K562 (cell line): ENCODE data around the gene ECI2. TPM values are rescaled to one million over a fixed set of nuclear protein-coding genes. Genes with fewer than 3 reads are reported as not detected.

Experiments used
- ATAC-seq: fragments of 200-7000 bp; cut with Tn5 transposase; 3 replicates; pipeline ENCODE4 v1.9.1; 2020; ENCODE audit warnings: moderate library complexity
- BruUV-seq: library from RNA; stranded (reverse); fragments of 400-500 nt; replicated peaks from 2 replicates; lab custom pipeline; 2021; lab: Mats Ljungman, UMichigan
- CTCF ChIA-PET: fragments of 300-600 bp; formaldehyde crosslinking; extraction: SDS; loops from one replicate; lab custom pipeline; 2021; ENCODE audit warnings: low intra/inter-chr PET ratio; lab: Yijun Ruan, JAX
- POLR2A ChIA-PET: fragments of 300-600, 350-650 bp; sonication (Branson Sonifier 250); formaldehyde crosslinking; extraction: SDS; loops from one replicate; lab custom pipeline; 2021; ENCODE audit warnings: antibody characterized with exemption, inconsistent platforms; lab: Yijun Ruan, JAX
- DNase-seq, 4 experiments: peaks; one replicate each; pipeline versions ENCODE4 v3.0.0 to v3.0.0-alpha.2; 2011 to 2018; ENCODE audit warnings: low spot score in 3 of 4, mixed read lengths in 3 of 4; ENCODE audit errors: extremely low read depth in 1 of 4
- FAIRE-seq: peaks from 2 replicates; lab custom pipeline; 2011; peaks lifted over from hg19 to GRCh38; lab: Jason Lieb, UNC
- H2AFZ ChIP-seq: 2 replicates; pipeline ENCODE4 v1.6.0; 2011; ENCODE audit warnings: low read depth, low read length, control low read depth, inconsistent platforms
- H3K27ac ChIP-seq: fragments of 200-600 bp; 3 replicates; pipeline ENCODE4 v1.8.0; 2011; ENCODE audit warnings: low read depth, mild to moderate bottlenecking, control low read depth, inconsistent platforms, low read length, moderate library complexity, mixed read lengths; ENCODE audit errors: extremely low read depth
- H3K27me3 ChIP-seq, 2 experiments: fragments of 300-600 bp in 1 of 2; 2 replicates in 1 of 2; 3 replicates in 1 of 2; pipeline versions ENCODE4 v1.6.0 to v1.8.0; 2011; ENCODE audit warnings: inconsistent platforms in 2 of 2, low read length in 2 of 2, mild to moderate bottlenecking in 1 of 2, mixed read lengths in 1 of 2, moderate library complexity in 1 of 2; ENCODE audit not compliant: control insufficient read depth in 2 of 2, insufficient read depth in 2 of 2
- H3K36me3 ChIP-seq: fragments of 300-600 bp; 3 replicates; pipeline ENCODE4 v1.8.0; 2011; ENCODE audit warnings: mild to moderate bottlenecking, low read length, inconsistent platforms; ENCODE audit not compliant: control insufficient read depth, insufficient read depth
- H3K4me1 ChIP-seq, 2 experiments: fragments of 200-600 bp in 1 of 2; replicated peaks in 1 of 2; 2 replicates in 1 of 2; 3 replicates in 1 of 2; pipeline versions ENCODE4 v1.5.1 to v1.8.0; 2011; ENCODE audit warnings: inconsistent platforms in 2 of 2, low read length in 2 of 2, mild to moderate bottlenecking in 1 of 2, mixed read lengths in 1 of 2, moderate library complexity in 1 of 2; ENCODE audit not compliant: control insufficient read depth in 2 of 2, insufficient read depth in 2 of 2
- H3K4me2 ChIP-seq: 2 replicates; pipeline ENCODE4 v1.6.1; 2011; ENCODE audit warnings: low read length, control low read depth, inconsistent platforms, mixed read lengths; ENCODE audit not compliant: insufficient read depth
- H3K4me3 ChIP-seq: fragments of 200-600 bp; sonication (generic), shearing (Covaris generic); 2 replicates; pipeline ENCODE4 v1.5.1; 2016; ENCODE audit warnings: control low read depth, inconsistent platforms
- H3K79me2 ChIP-seq: fragments of 200-600 bp; 3 replicates; pipeline ENCODE4 v1.8.0; 2011; ENCODE audit warnings: low read length, inconsistent platforms; ENCODE audit not compliant: control insufficient read depth, insufficient read depth
- H3K9ac ChIP-seq, 2 experiments: 2 replicates each; pipeline versions ENCODE4 v1.6.0 to v1.6.1; 2011; ENCODE audit warnings: low read depth in 2 of 2, low read length in 2 of 2, control low read depth in 1 of 2, inconsistent platforms in 1 of 2, mild to moderate bottlenecking in 1 of 2, mixed read lengths in 1 of 2; ENCODE audit not compliant: insufficient read depth in 1 of 2
- H3K9me1 ChIP-seq: one replicate; pipeline ENCODE4 v1.6.0; 2011; ENCODE audit warnings: inconsistent platforms, mild to moderate bottlenecking, low read length, moderate library complexity; ENCODE audit not compliant: control insufficient read depth, insufficient read depth
- H3K9me3 ChIP-seq: replicated peaks from 2 replicates; pipeline ENCODE4 v1.5.1; 2011; ENCODE audit warnings: low read depth, low read length, inconsistent platforms; ENCODE audit not compliant: control insufficient read depth, insufficient read depth
- H4K20me1 ChIP-seq: replicated peaks from 2 replicates; pipeline ENCODE4 v1.6.1; 2011; ENCODE audit warnings: low read length, inconsistent platforms, mixed read lengths; ENCODE audit not compliant: control insufficient read depth, insufficient read depth
- ATF7 ChIP-seq: fragments of 450-650 bp; IDR thresholded peaks from 2 replicates; pipeline ENCODE4 v1.7.1; 2014; ENCODE audit warnings: mild to moderate bottlenecking, moderate library complexity
- BRF2 ChIP-seq: IDR thresholded peaks from 3 replicates; pipeline ENCODE4 v1.6.1; 2011; ENCODE audit warnings: borderline replicate concordance, mild to moderate bottlenecking; ENCODE audit not compliant: insufficient read length, insufficient read depth
- MAFF ChIP-seq: IDR thresholded peaks from 2 replicates; pipeline ENCODE4 v1.6.1; 2012; ENCODE audit warnings: low read length, improper control_type of control experiment
- POLR3A ChIP-seq: IDR thresholded peaks from 2 replicates; pipeline ENCODE4 v1.6.1; 2011; ENCODE audit warnings: borderline replicate concordance, mild to moderate bottlenecking, moderate library complexity; ENCODE audit not compliant: insufficient read length, insufficient read depth; ENCODE audit errors: extremely low read depth
- WGBS: fragments of 100-300 bp; shearing (Covaris generic); methylation state at CpG from one replicate; pipeline ENCODE4 v1.1.6; 2016; ENCODE audit warnings: low coverage, mixed read lengths; ENCODE audit not compliant: insufficient coverage; ENCODE audit errors: missing lambda C conversion rate; 5-methylcytosine and 5-hydroxymethylcytosine counted together
- in situ Hi-C: fragments of 300-500 bp; cut with MboI; formaldehyde crosslinking; loops from 4 replicates; pipeline ENCODE4 v1.15.0; 2018; ENCODE audit warnings: inconsistent platforms, mixed read lengths
- intact Hi-C: fragments of 100-400 bp; cut with micrococcal nuclease; formaldehyde crosslinking; loops from 2 replicates; pipeline ENCODE4 v1.14.2; 2022
- polyA plus RNA-seq, 8 experiments: library from polyadenylated mRNA; depleted of rRNA in 4 of 8; stranded (reverse) in 5 of 8; unstranded in 3 of 8; fragments of >200 nt; fragmentation: Nextera tagmentation in 2 of 8; fragmentation: Illumina TruSeq in 1 of 8; extraction: Ambion mirVana in 2 of 8; extraction: Trizol in 1 of 8; gene quantifications; 2 replicates each; pipeline versions ENCODE4 v1.2.1 to v1.2.3, GENCODE V29; 2011 to 2014; ENCODE audit warnings: inconsistent platforms in 1 of 8, missing spikeins in 1 of 8
- total RNA-seq, 7 experiments: library from RNA; depleted of rRNA in 6 of 7; stranded (reverse); fragments of >200 nt in 6 of 7; fragmentation: Illumina TruSeq in 2 of 7; extraction: Trizol in 2 of 7; gene quantifications; 2 replicates each; pipeline versions ENCODE4 v1.2.1 to v1.2.3, GENCODE V29; 2011 to 2021; ENCODE audit warnings: low replicate concordance in 1 of 7

Gene ECI2
- total and polyA plus RNA-seq, 9 of the 15 experiments (the other 6 are each of a cell fraction or from before 2014, with no cell fraction given): 80.7 to 377 (median 142) TPM

DNA sequence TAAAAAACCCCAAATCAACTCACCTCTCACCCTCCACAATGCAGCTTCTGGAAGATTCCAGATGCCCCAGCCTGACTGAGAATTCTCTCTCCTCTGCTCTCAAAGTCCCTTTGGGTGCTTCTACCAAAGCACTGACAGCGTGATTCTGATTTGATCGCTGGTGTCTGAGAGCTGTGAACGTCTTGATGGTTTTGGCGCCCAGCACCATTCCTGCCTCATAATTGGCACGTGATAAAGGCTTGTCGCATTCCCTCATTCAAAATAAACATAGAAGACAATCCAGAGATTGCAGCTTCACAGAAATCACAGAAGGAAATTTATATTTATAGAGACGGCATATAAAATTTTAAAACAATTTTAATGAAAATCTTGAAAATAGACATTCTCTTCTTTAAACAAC, 24.1 kb upstream of the ECI2 start:
- in situ Hi-C loops (no loop called here), intact Hi-C loops (loop anchor here (5.0 kb wide), 1 partner anchor 182 kb away; no protein-coding TSS in a partner anchor)
- ATAC-seq (no peak), DNase-seq (no peak), FAIRE-seq (no peak)
- TF ChIP-seq ATF7 (no peak), POLR3A (no peak), MAFF (no peak), BRF2 (no peak)
- H3K79me2 ChIP-seq: no peaks in the 10 kb centered on the region
- H3K4me2 ChIP-seq: no peak overlapping the region
- 28% methylated on average over 7 of the region's 7 CpGs for whole genome bisulfite sequencing
- H3K27ac ChIP-seq: no peak overlapping the region
- ChIA-PET POLR2A (interaction anchor here (0.6 kb wide), 1 partner anchor 20 kb away, joined by 3 read pairs; no protein-coding TSS in a partner anchor), CTCF (no interaction called here)
- no peak overlapping the region for H3K4me3 ChIP-seq
- no peaks in the 10 kb centered on the region for H4K20me1 ChIP-seq
- H3K9me1 ChIP-seq: peaks cover 4% of the 10 kb centered on the region
- no peak overlapping the region for H3K9ac ChIP-seq
- BruUV-seq: no TSS peak
- H3K36me3 ChIP-seq: no peaks in the 10 kb centered on the region
- peaks cover 33 to 61% of the 10 kb centered on the region in 2 experiments; a peak in 4 of 5 replicates for H3K27me3 ChIP-seq
- no peak overlapping the region for H2AFZ ChIP-seq
- peaks cover 0 to 2% of the 10 kb centered on the region in 2 experiments; a peak in 1 of 5 replicates for H3K4me1 ChIP-seq
- H3K9me3 ChIP-seq: no peaks in the 10 kb centered on the region
